Stimulated activated CD8-positive, alpha-beta memory T cell treated with anti-CD3 and anti-CD28 coated beads, Interleukin-15, amount 100 ng/mL, for 4 hours (primary cell): ENCODE data around the gene LDAH.

Experiments used
- DNase-seq, 2 donors: peaks; one replicate each; pipeline ENCODE4 v3.0.0-alpha.2; 2020; ENCODE audit warnings: low read depth in 2 of 2

Gene LDAH

GRCh38 chr2:20667531-20668401 lies 155.1 kb downstream of the LDAH start:
- no peak for DNase-seq

GRCh38 chr2:20667151-20667530 lies 155.8 kb downstream of the LDAH start:
- no peak for DNase-seq

GRCh38 chr2:20666304-20667150 lies 156.4 kb downstream of the LDAH start, which contains the start of gene GDF7:
TSS of gene GDF7 (plus strand) at chr2:20667144. CDS start at chr2:20667240, 96 bp downstream.
- DNase-seq: no peak

GRCh38 chr2:20666005-20666303 lies 156.9 kb downstream of the LDAH start:
- DNase-seq: no peak

- no peak for DNase-seq
Observed at GRCh38 chr2:20665243-20666004, 157.5 kb downstream of the LDAH start.

- no peak for DNase-seq
Observed at GRCh38 chr2:20664431-20665242, 158.3 kb downstream of the LDAH start.

GRCh38 chr2:20664071-20664390 lies 158.9 kb downstream of the LDAH start:
- DNase-seq: no peak

GRCh38 chr2:20663196-20664070 lies 159.5 kb downstream of the LDAH start:
- DNase-seq: no peak

- DNase-seq: no peak
Observed at GRCh38 chr2:20662308-20662937, 160.5 kb downstream of the LDAH start.

- peak; percentile 30 to 41 for DNase-seq
Observed at GRCh38 chr2:20661421-20662307, 161.2 kb downstream of the LDAH start.

GRCh38 chr2:20660506-20661420 lies 162.1 kb downstream of the LDAH start:
- no peak for DNase-seq

GRCh38 chr2:20657522-20658235 lies 165.2 kb downstream of the LDAH start:
- no peak for DNase-seq

- no peak for DNase-seq
Observed at GRCh38 chr2:20656561-20656960, 166.3 kb downstream of the LDAH start.

- DNase-seq: no peak
Observed at GRCh38 chr2:20654535-20654813, 168.4 kb downstream of the LDAH start.

- no peak for DNase-seq
Observed at GRCh38 chr2:20653695-20654534, 169.0 kb downstream of the LDAH start.
